GM18873 (cell line): Measurements from ENCODE around the gene GSTA4.
"Not testable (repeated sequence)": the region's sequence is repeated elsewhere in the genome, so short reads cannot be mapped to it uniquely, and the experiment has no call there.

Source experiments
- ATAC-seq: cut with Tn5 transposase; IDR thresholded peaks from one replicate; pipeline ENCODE4 v1.9.1; 2021; ENCODE audit warnings: mild to moderate bottlenecking, moderate library complexity, moderate number of reproducible peaks; ENCODE audit not compliant: unreplicated experiment, low FRiP score

The GSTA4 gene

GRCh38 chr6:53014744-53015143, 19.7 kb upstream of the GSTA4 start:
- no peak for ATAC-seq

DNA sequence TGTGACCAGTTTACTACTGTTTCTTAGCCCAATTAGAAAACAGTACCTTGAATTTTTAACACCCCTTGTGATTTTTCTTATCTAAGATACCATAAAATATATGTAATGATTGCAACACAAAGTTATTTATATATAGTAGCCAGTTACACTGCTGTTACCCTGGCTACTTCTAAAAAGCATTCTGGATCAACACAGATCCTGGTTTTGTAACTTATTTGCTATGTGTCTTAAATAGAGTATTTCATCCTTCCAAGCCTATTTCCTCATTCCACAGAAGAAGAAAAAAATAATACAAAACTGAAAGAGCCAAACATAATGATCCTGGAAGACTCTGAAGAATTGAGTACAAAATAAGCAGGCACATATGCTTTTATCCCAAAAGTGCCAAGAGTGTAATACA, 19.0 kb upstream of the GSTA4 start:
- ATAC-seq, result no peak

- ATAC-seq, result no peak
Measured at GRCh38 chr6:53011979-53012378, 16.9 kb upstream of the GSTA4 start.

GRCh38 chr6:53010504-53010903, 15.4 kb upstream of the GSTA4 start:
- no peak for ATAC-seq

DNA sequence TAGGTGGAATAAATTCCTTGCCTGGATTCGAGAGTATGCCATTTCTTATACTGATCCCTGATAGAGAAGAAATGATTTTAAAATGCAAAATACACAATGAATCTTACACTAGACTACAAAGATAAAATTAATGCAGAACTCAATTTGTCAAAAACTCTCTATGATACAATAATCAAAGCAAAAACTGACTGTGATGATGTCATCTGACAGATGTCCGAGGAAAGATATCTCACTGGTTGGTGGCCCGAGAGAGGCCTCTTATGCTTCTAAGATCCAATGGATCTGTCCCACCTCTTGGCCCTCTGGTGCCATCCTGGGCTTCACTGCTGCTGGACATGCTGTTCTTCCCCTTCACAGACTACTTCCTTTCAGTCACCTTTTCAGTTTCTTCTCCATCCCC, 14.4 kb upstream of the GSTA4 start:
- no peak for ATAC-seq

DNA sequence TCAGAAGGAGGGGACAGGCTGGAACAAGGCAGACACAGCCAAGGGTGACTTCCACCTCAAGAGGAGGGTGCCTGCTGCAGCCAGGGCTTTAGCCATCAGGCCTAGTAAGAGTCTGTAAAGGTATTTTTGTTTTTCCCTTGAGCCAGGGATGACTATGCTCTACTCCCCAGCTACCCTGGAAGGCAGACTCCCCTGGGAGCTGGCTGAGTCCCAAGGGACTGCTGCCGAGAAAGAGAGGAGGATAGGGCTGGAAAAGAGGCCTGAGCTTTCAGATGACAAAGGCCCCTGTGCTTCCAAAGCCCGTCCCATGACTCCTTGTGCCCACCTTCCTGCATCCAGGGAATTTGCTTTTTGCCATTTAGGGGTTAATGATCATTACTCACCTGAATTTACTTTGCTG, 14.0 kb upstream of the GSTA4 start:
- no peak for ATAC-seq

- not testable (repeated sequence) for ATAC-seq
Measured at GRCh38 chr6:53008192-53008687, 13.2 kb upstream of the GSTA4 start.

- ATAC-seq, result no peak
Measured at GRCh38 chr6:53005663-53006250, 10.7 kb upstream of the GSTA4 start.

GRCh38 chr6:52999456-52999855, 4.4 kb upstream of the GSTA4 start:
- no peak for ATAC-seq

- no peak for ATAC-seq
Measured at GRCh38 chr6:52998603-52999002, 3.5 kb upstream of the GSTA4 start.

DNA sequence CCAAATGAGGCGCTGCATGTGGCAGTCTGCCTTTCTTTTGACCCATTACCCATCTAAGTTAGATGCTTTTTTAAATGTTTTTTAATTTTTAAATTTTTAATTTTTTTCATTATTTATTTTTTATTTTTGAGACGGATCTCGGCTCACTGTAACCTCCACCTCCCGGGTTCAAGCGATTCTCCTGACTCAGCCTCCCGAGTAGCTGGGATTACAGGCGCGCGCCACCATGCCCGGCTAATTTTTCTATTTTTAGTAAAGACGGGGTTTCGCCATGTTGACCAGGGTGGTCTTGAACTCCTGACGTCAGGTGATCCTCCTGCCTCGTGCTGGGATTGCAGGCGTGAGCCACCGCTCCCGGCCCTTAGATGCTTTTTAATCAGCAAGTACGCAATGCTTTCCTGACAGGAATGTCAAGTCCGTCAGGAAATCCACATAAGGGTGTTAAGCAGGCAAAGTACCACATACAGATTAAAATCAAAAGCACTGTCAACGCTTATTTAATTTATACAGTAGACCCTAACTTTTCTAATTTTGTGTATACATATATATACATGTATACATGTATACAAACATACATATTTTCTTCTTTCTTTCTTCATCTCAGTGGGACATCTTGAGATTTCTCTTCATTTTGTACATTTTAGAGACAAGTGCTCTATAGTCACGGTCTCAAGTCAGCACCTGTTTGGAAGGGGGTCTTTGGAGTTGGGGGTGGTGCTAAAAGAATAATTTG, 995 bp upstream of the GSTA4 start:
- no peak for ATAC-seq

DNA sequence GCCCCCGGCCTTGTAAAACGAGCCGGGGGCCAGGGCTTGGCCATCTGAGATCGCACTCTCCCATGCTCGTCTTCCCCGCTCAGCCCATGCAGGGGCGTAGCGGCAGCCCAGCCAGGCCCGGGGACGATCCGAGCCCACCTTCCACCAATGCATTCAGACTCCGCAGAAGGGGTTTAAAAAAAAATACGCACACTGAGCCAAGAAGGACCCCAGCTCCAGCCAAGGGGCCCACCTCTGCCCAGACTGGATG, 320 bp downstream of the GSTA4 start:
- peak; percentile 12 for ATAC-seq

GRCh38 chr6:52994031-52994838, 849 bp downstream of the GSTA4 start:
- peak; percentile 2 for ATAC-seq

DNA sequence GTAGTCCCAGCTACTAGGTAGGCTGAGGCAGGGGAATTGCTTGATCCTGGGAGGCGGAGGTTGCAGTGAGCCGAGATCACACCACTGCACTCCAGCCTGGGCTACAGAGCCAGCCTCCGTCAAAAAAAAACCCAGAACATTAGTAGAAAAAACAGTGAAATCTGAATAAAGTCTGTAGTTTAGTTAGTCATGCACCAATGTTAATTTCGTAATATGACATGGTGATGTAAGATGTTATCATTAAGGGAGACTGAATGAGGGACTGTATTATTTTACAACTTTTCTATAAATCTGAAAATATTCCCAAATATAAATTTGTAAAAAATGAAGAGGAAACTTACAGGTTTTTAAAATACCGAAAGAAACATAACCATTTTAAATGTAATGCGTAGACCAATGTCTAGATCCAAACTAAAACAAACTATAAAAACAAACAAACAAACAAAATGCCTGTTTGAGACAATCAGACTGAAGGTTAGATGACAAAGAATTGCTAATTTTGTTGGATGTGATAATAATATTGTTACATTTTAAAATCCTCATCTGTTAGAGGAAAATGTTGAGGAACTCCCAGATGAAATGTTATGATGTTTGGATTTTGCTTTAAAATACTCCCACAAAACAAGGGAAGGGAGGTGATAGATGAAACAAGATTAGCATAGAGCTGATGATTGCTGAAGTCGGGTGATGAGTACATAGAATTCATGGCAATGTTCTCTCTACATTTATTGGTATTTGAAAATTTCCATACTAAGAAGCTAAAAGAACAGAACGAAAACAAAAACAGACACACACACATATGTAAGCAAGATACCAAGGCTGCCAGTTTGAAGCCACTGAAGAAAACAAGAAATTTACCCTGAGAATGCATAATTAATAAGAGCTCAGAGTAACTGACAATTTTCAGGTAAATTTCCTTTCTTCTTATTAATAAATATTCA, 1.8 kb downstream of the GSTA4 start:
- ATAC-seq, result no peak

- ATAC-seq, result no peak
Measured at GRCh38 chr6:52990342-52990741, 4.7 kb downstream of the GSTA4 start.

- no peak for ATAC-seq
Measured at GRCh38 chr6:52985228-52985627, 9.9 kb downstream of the GSTA4 start.

- peak; percentile 62 for ATAC-seq
Measured at GRCh38 chr6:52984247-52984646, 10.8 kb downstream of the GSTA4 start.

DNA sequence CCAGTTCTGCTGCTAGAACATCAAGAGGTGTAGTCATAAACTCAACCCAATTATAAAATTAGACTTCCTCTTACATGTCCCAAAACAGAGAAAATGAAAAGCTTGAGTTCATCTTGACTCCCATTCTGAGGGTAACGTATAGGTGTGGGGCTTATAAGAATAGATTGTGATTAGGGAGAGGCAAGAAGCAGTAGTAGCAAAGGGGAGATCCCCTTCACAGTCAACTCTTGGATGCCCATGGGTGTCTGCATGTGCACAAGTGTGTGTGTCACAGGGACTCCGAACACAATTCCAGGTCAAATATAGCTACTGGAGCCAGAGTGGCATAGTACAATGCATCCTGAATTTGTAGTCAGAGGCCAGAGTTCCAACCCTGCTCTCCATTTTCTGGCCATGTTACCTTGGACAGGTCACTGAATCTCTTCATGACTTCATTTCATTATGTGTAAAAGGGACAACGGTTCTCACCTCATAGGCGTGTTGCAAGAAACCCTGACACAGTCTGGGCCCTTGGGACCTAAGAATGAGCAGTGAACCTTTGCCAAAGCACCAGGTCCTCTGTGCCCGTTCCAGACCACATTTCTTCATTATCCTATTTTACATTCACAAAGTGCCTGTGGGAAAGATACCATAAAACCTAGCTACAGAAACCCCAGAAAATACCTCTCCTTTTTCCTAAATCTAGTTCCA, 11.8 kb downstream of the GSTA4 start:
- no peak for ATAC-seq

DNA sequence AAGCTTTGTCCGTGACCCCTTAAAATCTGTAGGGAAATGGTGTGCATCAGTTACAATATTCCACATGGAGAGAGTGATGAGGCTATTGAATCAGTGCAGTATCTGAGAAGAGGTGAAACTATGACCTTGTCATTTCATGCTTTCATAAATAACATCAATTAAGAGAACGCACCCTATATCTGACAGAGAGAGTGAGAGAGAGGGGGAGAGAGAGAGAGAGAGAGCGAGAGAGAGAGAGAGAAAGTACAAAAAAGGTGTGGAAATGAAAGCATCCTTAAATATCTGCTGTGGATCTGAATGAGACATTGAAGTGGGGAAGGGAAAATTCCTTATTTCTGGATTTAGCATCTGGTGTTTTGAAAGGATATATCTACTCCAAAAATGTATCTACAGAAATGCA, 12.4 kb downstream of the GSTA4 start:
- no peak for ATAC-seq
